DLD1 (cell line): ENCODE measurements around the gene SENP7.
"Not testable (repeated sequence)": the region's sequence is repeated elsewhere in the genome, so short reads cannot be mapped to it uniquely, and the experiment has no call there.

Source experiments
- in situ Hi-C: cut with HindIII; loops from 2 replicates; pipeline ENCODE4 v1.10.0; 2017; ENCODE audit warnings: low sequenced_read_pairs

SENP7 gene, protein sequence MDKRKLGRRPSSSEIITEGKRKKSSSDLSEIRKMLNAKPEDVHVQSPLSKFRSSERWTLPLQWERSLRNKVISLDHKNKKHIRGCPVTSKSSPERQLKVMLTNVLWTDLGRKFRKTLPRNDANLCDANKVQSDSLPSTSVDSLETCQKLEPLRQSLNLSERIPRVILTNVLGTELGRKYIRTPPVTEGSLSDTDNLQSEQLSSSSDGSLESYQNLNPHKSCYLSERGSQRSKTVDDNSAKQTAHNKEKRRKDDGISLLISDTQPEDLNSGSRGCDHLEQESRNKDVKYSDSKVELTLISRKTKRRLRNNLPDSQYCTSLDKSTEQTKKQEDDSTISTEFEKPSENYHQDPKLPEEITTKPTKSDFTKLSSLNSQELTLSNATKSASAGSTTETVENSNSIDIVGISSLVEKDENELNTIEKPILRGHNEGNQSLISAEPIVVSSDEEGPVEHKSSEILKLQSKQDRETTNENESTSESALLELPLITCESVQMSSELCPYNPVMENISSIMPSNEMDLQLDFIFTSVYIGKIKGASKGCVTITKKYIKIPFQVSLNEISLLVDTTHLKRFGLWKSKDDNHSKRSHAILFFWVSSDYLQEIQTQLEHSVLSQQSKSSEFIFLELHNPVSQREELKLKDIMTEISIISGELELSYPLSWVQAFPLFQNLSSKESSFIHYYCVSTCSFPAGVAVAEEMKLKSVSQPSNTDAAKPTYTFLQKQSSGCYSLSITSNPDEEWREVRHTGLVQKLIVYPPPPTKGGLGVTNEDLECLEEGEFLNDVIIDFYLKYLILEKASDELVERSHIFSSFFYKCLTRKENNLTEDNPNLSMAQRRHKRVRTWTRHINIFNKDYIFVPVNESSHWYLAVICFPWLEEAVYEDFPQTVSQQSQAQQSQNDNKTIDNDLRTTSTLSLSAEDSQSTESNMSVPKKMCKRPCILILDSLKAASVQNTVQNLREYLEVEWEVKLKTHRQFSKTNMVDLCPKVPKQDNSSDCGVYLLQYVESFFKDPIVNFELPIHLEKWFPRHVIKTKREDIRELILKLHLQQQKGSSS

DNA sequence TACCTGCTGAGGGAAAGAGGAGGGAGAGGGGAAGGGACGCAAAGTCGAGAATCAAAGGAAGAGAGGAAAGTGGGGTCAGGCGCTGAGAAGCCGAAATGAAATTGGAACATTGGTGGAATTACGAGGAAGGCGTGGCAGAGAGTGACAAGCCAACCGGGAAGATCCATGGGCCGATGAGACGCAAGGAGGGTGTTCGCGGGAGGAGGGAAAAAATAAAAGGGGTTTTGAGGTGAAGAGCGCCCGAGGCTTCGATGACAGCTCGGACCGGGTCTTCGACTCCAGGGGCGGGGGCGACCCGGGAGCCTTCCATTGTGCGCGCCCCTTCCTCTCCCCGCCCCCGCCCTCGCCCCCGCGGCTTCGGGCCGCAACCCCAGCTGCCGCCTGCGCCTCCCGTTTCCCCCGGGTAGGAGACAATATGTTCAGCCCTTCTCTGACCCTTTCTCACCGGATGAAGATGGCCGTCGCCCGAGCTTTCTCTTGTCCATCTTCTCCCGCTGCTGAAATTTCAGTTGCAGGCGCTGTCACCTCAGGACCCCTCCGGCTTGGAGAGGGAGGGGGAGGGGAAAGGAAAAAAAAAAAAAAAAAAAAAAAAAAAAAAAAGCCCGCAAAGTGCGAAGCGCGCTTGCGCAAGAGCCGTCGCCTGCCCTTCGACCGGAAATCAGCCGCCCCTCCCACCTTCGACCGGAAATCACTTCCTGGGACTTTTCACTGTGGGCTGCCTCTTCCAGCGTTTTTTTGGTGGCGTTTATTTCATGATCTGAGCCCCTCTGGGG lies at the start of gene SENP7:
TSS of gene SENP7 (minus strand) at position 567 of the 773 bp plus-strand sequence. CDS start at position 485, 82 bp downstream.
- in situ Hi-C loops: no loop called here

GRCh38 chr3:101561630-101562328 lies 48.8 kb upstream of the SENP7 start, which contains the start of gene TRMT10C:
Gene TRMT10C (plus strand): TSS chr3:101561868. CDS start chr3:101564782, 2,914 bp downstream.
- in situ Hi-C loops: no loop called here

DNA sequence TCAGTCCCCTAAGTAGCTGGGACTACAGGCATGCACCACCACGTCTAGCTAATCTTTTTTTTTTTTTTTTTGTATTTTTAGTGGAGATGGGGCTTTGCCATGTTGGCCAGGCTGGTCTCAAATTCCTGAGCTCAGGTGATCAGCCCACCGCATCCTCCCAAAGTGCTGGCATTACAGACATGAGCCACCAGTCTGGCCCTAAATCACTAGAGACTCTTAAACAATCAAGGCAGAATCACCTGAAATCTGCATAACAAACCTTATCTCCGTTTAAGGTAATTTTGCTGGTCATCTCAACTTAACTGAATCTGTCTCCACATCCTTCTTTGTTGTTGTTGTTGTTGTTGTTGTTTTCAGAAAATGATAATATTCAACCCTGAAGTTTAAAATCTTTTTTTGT lies 43.1 kb upstream of the SENP7 start:
- in situ Hi-C loops: no loop called here

GRCh38 chr3:101553381-101553780 lies 40.4 kb upstream of the SENP7 start:
- in situ Hi-C loops: not testable (repeated sequence)

DNA sequence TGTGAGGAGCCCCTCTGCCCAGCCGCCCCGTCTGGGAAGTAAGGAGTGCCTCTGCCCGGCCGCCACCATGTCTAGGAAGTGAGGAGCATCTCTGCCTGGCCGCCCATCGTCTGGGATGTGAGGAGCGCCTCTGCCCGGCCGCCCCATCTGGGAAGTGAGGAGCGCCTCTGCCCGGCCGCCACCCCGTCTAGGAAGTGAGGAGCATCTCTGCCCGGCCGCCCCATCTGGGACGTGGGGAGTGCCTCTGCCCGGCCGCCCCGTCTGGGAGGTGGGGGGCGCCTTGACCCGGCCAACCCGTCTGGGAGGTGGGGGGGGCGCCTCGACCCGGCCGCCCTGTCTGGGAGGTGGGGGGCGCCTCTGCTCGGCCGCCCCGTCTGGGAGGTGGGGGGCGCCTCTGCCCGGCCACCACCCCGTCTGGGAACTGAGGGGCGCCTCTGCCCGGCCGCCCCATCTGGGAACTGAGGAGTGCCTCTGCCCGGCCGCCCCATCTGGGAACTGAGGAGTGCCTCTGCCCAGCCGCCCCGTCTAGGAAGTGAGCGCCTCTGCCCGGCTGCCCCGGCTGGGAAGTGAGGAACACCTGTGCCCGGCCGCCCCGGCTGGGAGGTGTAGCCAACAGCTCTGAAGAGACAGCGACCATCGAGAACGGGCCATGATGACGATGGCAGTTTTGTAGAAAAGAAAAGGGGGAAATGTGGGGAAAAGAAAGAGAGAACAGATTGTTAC lies 38.5 kb upstream of the SENP7 start:
- in situ Hi-C loops: not testable (repeated sequence)

DNA sequence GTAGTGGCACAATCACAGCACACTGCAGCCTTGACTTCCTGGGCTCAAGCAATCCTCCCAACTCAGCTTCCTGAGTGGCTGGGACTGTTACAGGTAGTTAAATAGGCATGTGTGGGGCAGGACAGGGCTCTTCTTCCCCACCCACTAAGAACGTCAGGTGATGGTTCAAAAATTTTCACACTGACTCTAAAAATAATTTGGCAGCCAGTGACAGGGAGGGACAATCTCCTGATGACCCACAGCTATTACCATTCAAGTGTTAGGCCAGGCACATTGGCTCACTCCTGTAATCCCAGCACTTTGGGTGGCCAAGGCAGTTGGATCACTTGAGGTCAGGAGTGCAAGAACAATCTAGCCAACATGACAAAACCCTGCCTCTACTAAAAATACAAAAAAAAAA lies 36.5 kb upstream of the SENP7 start:
- in situ Hi-C loops: no loop called here

DNA sequence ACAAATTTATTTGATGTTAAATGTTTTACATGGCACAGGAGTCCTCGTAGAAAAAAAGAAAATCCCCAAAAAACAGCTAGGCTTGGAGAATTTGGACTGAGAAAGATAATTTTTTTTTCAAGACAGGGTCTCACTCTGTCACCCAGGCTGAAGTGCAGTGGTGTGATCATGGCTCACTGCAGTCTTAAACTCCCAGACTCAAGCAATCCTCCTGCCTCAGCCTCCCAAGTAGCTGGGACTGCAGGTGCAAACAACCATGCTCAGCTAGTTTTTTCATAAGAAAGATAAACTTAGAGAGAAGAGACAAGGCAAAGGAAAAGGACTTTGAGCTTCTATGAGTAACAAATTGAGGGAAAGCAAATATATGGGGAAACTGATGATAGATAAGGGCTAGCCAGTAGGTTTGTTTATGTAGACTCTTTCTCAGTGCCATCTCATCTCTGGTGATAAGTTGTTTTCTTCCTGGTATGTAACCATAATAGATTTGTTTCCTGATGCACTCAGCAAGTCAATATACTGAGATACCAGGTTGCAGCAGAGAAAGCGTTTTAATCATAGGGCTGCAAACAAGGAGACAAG lies 35.6 kb upstream of the SENP7 start:
- in situ Hi-C loops: no loop called here

GRCh38 chr3:101544161-101544850 lies 31.3 kb upstream of the SENP7 start:
- in situ Hi-C loops: no loop called here

- in situ Hi-C loops: no loop called here
These were observed 29.9 kb upstream of the SENP7 start for GRCh38 chr3:101542957-101543356.

DNA sequence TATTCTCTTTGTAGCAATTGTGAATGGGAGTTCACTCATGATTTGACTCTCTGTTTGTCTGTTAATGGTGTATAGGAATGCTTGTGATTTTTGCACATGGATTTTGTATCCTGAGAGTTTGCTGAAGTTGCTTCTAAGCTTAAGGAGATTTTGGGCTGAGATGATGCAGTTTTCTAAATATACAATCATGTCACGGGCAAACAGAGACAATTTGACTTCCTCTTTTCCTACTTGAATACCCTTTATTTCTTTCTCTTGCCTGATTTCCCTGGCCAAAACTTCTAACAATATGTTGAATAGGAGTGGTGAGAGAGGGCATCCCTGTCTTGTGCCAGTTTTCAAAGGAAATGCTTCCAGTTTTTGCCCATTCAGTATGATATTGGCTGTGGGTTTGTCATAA lies 23.9 kb upstream of the SENP7 start:
- in situ Hi-C loops: not testable (repeated sequence)

DNA sequence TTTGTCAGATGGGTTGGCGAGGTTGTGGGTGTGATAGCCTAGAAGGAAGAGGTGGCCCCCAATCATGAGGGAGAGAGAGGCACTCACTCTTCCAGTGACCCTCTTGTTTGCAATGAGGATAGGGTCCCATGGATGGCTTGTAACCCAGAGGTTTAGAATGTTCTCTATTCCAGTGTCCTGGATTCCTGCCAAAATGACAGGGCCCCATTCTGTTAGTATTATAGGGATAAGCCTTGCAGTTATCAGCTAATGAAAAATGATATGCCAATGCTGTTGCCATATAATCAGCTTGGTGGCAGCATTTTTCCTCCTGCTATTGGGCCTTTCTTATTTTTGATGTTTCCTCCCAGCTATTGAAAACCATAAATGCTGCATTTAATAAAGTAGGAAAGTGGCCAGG lies 23.3 kb upstream of the SENP7 start:
- in situ Hi-C loops: no loop called here

- in situ Hi-C loops: no loop called here
These were observed 22.2 kb upstream of the SENP7 start for GRCh38 chr3:101535221-101535620.

DNA sequence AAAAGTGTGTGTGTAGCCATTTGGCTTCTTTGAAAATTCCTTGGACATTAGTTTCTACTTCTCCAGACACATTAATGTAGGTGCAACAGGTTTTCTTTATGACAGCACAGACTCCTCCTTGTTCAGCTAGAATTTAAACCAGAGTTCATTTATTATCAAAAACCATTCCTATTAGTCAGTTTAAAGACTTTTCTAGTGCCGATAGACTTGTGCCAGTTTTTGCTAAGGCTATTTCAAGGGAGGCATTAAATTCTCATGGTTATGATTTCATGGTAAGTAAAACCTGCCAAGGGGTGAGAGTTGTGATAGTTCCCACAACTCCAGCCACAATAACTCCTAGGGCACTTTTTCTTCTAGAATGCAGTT lies 20.6 kb upstream of the SENP7 start:
- in situ Hi-C loops: no loop called here

DNA sequence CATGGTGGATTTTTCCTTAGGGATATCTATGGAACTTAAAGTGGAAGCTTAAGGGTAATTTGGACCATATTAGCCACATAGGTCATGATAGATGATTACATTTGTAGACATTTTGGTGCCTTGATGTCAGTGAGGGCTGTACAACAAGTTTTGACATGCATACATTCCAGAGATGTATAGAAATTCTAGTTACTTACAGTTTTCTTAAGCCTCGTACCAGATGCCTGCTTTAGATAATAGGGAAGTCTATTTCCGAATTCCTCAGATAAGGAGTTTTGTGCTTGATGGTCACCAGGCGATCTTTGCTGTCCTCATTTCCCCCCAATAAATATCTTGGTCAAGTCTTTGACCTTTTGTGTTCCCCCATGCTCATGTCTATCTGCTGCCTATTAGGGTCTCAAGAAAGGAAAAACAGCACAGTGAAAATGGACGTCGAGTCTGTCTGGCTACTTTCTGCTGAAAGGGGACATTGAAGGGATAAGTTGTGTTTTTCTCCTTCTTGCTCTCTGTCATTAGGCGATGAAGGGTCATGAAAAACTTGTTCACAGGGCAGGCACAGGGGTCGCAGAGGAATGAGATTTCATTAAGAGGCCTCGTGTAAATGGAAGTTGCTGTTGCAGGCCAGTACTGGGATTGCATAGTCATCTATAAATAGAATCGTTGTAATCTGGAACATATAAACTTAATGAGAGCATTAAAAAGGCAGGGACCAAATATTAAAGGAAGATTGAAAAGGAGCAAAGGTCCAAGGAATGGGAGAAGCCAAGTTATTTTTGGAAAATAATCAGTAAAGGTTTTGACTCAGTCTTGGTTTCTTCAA lies 20.0 kb upstream of the SENP7 start:
- in situ Hi-C loops: no loop called here

DNA sequence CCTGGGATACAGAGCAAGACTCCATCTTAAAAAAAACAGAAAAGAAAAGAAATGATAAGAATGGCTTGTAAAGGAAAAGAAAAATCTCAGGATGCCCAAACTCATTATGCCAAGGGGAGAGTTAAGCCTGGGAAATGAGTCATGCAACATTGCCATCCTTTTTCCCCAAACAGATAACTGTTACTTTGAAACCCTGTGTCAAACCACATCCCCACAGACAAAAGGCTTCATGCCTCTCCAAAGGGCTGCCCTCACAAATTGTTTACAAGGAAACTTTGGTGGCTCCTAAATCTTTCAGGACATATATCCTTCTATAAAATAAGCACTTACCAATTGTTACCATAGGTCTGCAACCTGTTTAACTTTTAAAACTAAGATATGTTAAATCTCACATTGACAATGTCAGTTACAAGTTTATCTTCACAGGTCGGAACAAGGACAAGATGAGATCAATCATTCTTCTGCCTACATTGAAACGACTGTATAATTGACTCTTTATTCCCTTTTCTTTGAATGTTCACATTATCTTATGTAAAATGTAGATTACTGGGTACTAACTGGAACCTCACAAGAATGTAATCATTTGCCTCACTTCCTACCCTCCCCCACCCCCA lies 18.6 kb upstream of the SENP7 start:
- in situ Hi-C loops: no loop called here

DNA sequence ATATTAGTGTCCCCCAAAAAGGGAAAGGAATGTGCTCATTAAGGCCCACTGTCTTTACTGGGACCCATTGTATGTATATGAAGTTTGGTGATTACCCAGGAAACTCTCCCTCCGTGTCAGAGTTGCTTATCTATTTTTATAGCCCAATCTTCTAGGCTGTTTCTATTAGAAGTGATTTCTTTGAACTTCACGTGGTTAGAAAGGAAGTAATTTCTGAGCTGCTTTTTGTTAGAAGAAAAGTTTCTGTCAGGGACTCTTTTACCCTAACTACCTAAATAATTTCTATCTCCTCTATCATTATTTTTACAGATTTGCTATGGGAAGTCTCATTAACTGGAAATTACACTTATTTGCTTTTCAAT lies 17.7 kb upstream of the SENP7 start:
- in situ Hi-C loops: no loop called here
